NT2/D1 (cell line): Measurements from ENCODE around the gene ELMO1.

Experiments used
- SUZ12 ChIP-seq: IDR thresholded peaks from 2 replicates; pipeline ENCODE4 v1.6.1; 2011; ENCODE audit not compliant: insufficient read length, insufficient read depth; ENCODE audit errors: extremely low read depth
- YY1 ChIP-seq: IDR thresholded peaks from 2 replicates; pipeline ENCODE4 v1.6.1; 2011; ENCODE audit not compliant: insufficient read length, insufficient read depth
- ZNF274 ChIP-seq: IDR thresholded peaks from 2 replicates; pipeline ENCODE4 v1.6.1; 2011; ENCODE audit warnings: mild to moderate bottlenecking, low read depth, low read length

DNA sequence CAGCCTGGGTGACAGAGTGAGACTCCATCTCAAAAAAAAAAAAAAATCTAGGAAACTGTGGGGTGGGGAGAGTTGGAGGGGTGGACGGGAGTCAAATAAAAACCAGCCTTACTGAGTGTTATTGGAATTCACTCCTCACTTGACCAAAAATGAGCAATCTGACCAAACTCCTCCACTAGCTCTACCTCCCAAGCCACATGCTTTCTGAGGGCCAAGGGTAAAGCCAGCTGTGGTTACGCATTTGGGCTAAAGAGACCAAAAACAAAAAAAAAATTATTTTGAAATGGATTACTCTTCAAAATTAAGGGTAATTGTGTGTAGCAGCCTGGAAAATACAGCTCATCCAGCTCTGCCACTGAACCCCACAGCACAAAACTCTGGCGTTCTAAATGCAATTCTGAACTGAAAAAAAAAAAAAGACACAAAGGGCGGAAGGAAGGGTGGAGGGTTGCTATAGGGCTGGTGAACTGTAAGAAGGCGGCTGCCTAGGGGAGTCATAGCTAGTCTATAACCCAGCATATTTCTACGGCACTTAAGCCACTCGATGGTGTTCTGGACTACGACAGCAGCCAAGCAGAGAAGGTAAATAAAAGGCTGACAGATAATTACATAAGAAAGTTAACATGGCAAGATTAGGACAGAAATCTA, 7.8 kb downstream of the ELMO1 start:
- TF ChIP-seq ZNF274 (no peak), YY1 (no peak), SUZ12 (no peak)
